GM21825 (cell line): Measurements from ENCODE around the gene PTPRR.

Source experiments
- ATAC-seq: cut with Tn5 transposase; IDR thresholded peaks from one replicate; pipeline ENCODE4 v1.9.1; 2021; ENCODE audit warnings: mild to moderate bottlenecking, moderate library complexity; ENCODE audit not compliant: unreplicated experiment

The PTPRR gene

DNA sequence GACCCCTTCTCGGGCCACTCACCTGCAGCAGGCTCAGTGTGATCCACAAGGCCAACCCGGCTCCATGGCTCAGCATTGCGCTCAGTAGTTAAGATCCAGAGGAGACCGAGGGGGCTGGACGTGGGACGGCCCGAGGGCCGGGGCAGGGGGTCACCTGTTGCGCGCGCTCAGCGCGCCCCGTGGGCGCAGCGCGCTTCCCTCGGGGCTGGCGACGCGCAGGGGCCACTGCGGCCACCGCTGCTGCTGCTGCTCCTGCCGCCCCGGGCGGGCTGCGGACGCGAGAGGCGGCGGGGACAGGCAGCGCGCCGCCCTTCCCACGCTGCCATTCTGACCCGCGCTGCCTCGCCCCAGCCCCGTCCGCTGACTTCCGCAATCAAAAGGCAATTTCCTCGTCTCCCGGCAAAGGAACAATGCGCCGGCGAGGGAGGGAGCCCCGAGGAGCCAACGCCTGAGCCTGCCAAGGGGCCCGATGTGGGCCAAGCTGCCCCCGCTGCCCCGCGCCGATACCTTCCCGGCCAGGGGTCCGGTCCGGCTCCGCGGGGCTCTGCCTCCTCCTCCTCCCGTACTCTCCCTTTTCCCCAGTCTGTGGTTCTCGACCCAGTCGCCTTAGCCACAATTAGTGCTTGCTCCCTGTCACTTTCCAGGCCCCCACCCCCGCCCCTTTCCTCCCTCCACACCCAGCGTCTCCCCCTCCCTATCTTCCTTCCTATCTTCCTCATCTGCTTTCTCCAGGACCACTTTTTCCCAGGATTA lies 310.6 kb downstream of the PTPRR start:
- no peak for ATAC-seq

DNA sequence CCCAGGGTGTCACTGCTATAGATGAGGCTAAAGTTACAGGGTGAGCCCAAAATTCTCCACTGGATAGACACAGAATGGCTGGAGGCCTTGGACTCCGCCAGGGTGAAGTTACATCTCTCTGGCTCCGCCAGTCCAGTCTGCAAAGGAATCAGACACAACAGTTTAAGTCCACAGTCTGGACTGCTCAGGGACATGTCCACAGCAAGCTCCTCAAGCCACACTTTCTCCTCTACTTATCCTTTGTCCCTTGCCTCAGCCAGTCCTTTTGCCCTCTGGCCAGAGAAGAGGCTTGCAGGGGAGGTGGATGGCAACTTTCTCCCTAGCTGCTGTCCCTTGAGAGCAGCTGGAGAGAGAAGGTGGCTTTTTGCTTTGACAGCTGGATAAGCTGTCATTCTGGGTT lies 311.3 kb downstream of the PTPRR start:
- no peak for ATAC-seq

DNA sequence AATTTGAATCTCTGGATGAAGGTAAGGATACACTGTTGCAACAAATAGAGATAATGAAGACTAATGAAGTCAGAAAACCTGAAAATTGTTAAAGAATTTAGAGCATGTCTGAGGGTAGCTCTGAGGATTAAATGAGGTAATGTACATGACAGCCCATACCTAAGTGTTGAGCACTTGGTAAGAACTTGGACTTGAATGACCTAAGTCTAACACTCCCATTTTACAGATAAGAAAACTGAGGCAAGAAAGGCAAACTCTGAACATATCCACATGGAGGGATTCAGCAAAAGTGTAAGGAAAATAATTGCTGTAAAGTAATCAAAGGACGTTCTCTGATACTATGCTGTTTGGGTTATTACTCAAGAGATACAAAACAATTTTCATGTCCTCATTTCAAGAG lies 312.4 kb downstream of the PTPRR start:
- ATAC-seq = no peak

DNA sequence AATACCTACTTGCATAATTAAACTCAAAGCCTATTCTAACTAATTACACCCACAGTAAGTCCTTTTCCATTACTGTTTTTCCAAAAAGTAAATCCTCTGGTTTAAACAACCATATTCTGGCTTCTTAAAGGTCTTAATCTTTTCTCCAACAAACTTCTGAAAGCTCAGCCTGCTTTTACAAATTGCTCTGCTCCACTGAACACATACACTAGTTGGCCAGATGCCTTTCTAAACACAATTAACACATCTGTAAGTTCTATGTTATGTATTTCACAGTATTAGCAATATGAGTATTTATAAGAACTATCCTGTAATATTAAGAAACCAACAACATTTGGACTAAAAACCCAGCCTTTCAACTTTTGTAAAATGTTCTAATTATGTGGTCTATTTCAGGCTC lies 313.4 kb downstream of the PTPRR start:
- no peak for ATAC-seq

DNA sequence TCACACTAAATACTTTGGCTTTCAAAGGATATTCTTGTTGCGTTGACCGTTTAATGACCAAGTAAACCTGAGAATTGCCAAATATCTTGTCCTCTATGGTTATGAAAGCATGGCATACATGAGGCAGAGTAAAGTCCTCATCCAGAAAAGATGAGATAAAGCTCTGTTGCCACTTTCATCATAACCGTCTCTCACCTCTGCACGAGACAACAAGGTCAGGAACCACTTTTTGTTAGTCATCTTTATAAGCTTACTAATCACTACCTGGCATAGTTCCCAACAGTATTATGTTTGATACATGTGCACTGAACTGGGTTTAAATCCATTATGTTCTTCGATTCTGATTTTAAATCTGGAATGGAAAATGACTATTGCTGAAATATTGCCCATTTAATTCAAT lies 314.6 kb downstream of the PTPRR start:
- no peak for ATAC-seq

DNA sequence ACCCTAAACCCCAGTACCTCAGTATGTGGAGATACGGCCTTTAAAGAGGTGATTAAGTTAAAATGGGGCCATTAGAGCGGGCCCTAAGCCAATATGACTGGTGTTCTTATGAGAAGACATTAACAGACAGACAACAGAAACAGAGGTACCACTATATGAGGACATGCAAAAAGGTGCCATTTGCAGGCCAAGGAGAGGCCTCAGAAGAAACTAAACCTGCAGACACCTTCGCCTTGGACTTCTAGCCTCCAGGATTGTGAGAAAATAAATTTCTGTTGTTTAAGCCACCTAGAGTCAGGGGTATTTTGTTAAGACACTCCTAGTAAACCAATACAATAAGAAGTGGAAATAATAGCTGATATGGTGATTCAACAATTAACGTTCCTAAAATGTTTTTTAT lies 315.9 kb downstream of the PTPRR start:
- no peak for ATAC-seq

DNA sequence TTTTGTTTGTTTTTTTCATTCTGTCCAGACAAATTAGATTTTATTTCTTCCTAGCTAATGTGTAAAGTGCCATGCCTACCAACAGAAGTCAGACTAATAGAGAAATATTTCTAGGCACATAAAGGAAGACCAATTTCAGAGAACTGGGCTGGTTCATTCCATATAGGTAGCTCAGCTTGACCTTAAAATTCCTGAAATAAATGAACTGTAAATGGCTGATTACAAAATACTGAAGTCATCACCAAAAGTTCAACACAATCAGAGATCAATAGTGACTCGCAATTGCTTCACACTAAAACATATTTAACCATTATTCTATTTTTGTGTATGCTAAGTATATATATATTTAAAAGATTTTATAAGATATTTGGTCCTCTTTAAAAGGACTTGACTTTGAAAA lies 317.5 kb downstream of the PTPRR start:
- ATAC-seq = no peak

DNA sequence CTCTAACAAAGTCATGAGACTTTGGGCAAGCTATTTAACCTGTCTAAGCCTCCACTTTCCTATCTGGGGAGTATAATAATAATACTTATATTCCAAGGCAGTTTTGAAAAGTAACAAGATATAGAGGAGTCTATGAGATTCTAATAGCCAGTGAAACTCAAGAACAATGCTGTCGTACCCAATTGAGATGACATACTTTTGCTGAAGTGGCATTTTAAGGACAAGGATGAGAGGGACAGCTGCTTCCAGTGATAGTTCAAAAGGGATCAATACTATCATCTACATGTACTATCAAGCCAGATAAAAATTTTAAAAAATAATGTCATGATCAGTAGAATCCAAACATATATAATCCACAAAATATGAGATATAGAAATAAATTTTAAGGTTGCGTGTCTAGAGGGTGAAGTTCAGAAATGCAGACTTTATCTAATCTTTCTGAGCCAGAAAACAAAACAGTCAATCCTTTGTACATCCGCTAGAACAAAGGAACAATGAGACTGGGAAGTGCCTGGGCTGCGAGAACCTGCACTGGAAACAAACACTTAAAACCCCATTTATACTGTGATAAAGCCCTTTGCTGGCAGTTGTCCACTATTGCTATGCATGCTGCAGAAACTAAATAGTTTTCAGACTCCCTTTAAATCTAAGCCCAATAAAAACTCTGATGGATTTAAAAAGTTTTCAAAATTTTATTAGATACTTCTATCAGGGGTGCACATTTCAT lies 321.9 kb downstream of the PTPRR start:
- no peak for ATAC-seq

DNA sequence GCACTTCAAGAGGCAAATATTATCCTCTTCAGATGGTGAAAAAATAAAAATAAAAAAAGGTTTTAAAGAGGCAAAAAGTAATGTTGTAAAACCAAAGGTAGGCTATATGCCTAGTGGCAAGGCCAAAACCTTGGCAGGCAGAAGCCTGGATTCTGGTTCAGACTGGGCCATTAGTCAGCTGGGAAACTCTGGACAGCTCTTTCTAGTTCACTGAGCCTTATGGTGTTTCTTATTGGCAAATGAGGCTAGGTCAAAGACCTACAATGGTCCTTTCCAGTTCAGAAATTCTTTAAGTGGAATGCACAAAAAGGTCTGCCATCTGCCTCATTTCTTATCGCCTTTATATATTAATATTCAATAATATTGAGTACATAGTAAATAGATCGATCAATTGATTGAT lies 327.9 kb downstream of the PTPRR start:
- no peak for ATAC-seq

DNA sequence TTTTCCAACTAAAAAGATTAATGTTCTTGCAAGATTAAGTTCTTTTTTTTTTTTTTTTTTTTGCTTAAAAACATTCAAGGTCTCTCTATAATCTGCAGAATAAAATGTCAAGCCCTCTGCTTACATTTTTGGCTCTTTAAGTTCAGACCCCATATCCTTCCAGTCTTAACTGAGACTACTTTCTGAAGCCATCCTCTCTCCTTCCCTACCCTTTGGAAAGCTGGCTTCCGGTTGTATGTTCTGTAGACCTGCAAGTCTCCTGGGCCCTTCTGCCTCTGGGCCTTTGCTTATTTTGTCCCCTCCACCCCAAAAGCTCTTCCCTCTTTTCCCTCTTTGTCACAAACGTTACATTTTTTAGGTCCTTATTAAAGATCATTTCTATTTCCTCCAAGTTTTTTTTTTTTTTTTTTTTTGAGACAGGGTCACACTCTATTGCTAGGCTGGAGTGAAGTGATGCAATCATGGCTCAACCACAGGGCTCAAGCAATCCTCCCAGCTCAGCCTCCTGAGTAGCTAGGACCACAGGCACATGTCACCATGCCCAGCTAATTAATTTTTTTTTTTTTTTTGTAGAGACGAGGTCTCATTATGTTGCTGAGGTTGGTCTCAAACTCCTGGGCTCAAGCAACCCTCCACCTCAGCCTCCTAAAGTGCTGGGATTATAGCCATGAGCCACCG lies 329.9 kb downstream of the PTPRR start:
- no peak for ATAC-seq

DNA sequence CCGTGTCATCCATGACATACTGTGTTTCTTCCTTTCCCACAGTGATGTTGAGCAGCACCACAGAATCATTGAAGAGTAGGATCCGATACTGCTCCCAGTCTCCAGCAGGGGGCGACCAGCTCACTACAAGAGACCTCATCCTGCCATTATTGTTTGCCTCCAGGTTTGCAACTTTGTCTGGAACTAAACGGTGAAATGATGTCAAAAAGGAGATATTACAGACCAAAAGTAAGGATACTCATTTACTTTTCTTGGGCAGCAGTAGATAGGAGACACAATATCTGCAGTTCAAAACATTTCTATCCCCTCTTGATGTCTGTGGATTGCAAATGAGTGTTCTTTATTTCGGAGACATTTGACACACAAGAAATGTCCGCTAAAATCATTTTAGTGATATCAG lies 330.5 kb downstream of the PTPRR start:
- ATAC-seq = peak; percentile 81
